AG08395 (cell line): ENCODE results near the gene ABCC4.

ENCODE experiments used
- DNase-seq: peaks from one replicate; pipeline ENCODE4 v3.0.0; 2012; ENCODE audit warnings: mixed read lengths, low spot score

ABCC4 gene

GRCh38 chr13:95156208-95156607 lies 145.0 kb downstream of the ABCC4 start:
- DNase-seq: no peak

GRCh38 chr13:95155504-95155903 lies 145.7 kb downstream of the ABCC4 start:
- no peak for DNase-seq

- DNase-seq: no peak
Observed at GRCh38 chr13:95155093-95155492, 146.2 kb downstream of the ABCC4 start.

- DNase-seq: peak; percentile 12
Observed at GRCh38 chr13:95154413-95154886, 146.8 kb downstream of the ABCC4 start.

GRCh38 chr13:95153647-95154412 lies 147.4 kb downstream of the ABCC4 start:
- no peak for DNase-seq

- no peak for DNase-seq
Observed at GRCh38 chr13:95151942-95152587, 149.2 kb downstream of the ABCC4 start.

GRCh38 chr13:95150555-95150954 lies 150.7 kb downstream of the ABCC4 start:
- DNase-seq: no peak

GRCh38 chr13:95146486-95146885 lies 154.8 kb downstream of the ABCC4 start:
- no peak for DNase-seq

GRCh38 chr13:95145587-95145986 lies 155.7 kb downstream of the ABCC4 start:
- DNase-seq: no peak

GRCh38 chr13:95140502-95140901 lies 160.7 kb downstream of the ABCC4 start:
- no peak for DNase-seq

- no peak for DNase-seq
Observed at GRCh38 chr13:95138876-95139585, 162.2 kb downstream of the ABCC4 start.

- peak; percentile 4 for DNase-seq
Observed at GRCh38 chr13:95137096-95137495, 164.2 kb downstream of the ABCC4 start.

- no peak for DNase-seq
Observed at GRCh38 chr13:95136638-95137037, 164.6 kb downstream of the ABCC4 start.

- DNase-seq: no peak
Observed at GRCh38 chr13:95133498-95133897, 167.8 kb downstream of the ABCC4 start.

GRCh38 chr13:95129004-95129403 lies 172.2 kb downstream of the ABCC4 start:
- DNase-seq: no peak

GRCh38 chr13:95128045-95128643 lies 173.1 kb downstream of the ABCC4 start:
- DNase-seq: no peak

- DNase-seq: no peak
Observed at GRCh38 chr13:95124959-95125358, 176.3 kb downstream of the ABCC4 start.

- DNase-seq: no peak
Observed at GRCh38 chr13:95123726-95124125, 177.5 kb downstream of the ABCC4 start.

- no peak for DNase-seq
Observed at GRCh38 chr13:95122063-95122462, 179.2 kb downstream of the ABCC4 start.

- DNase-seq: no peak
Observed at GRCh38 chr13:95121516-95121915, 179.7 kb downstream of the ABCC4 start.

GRCh38 chr13:95120650-95121049 lies 180.6 kb downstream of the ABCC4 start:
- DNase-seq: no peak

GRCh38 chr13:95118541-95119324 lies 182.5 kb downstream of the ABCC4 start:
- no peak for DNase-seq
